GM23248 (cell line): Measurements from ENCODE around the gene INPP5D. TPM values are rescaled to one million over a fixed set of nuclear protein-coding genes. Genes with fewer than 3 reads are reported as not detected.

Source experiments
- DNase-seq: peaks from one replicate; pipeline ENCODE4 v3.0.0-alpha.2; 2015
- H2AFZ ChIP-seq: fragments of 200-600 bp; sonication (generic); 2 replicates; pipeline ENCODE4 v1.6.1; 2016; ENCODE audit warnings: antibody characterized with exemption
- H3F3A ChIP-seq: fragments of 200-600 bp; sonication (generic); 2 replicates; pipeline ENCODE4 v1.6.1; 2016; ENCODE audit warnings: mild to moderate bottlenecking, antibody characterized with exemption, mixed run types; ENCODE audit not compliant: insufficient read depth
- H3K27ac ChIP-seq: fragments of 200-600 bp; sonication (generic); 2 replicates; pipeline ENCODE4 v1.5.1; 2016; ENCODE audit warnings: mild to moderate bottlenecking
- H3K27me3 ChIP-seq: fragments of 200-600 bp; sonication (generic); replicated peaks from 2 replicates; pipeline ENCODE4 v1.6.1; 2016; ENCODE audit warnings: mild to moderate bottlenecking; ENCODE audit not compliant: insufficient read depth
- H3K36me3 ChIP-seq: fragments of 200-600 bp; sonication (generic); 2 replicates; pipeline ENCODE4 v1.6.1; 2016; ENCODE audit warnings: low read depth, mild to moderate bottlenecking
- H3K4me1 ChIP-seq: fragments of 200-600 bp; sonication (generic); 2 replicates; pipeline ENCODE4 v1.6.1; 2016; ENCODE audit warnings: mild to moderate bottlenecking; ENCODE audit not compliant: insufficient read depth
- H3K4me2 ChIP-seq: fragments of 200-600 bp; sonication (generic); one replicate; pipeline ENCODE4 v1.6.1; 2016; ENCODE audit warnings: mild to moderate bottlenecking; ENCODE audit not compliant: unreplicated experiment
- H3K4me3 ChIP-seq: fragments of 200-600 bp; sonication (generic); 2 replicates; pipeline ENCODE4 v1.5.1; 2016; ENCODE audit warnings: mild to moderate bottlenecking
- H3K79me2 ChIP-seq: fragments of 200-600 bp; sonication (generic); 2 replicates; pipeline ENCODE4 v1.6.1; 2016; ENCODE audit warnings: mild to moderate bottlenecking; ENCODE audit not compliant: insufficient read depth
- H3K9ac ChIP-seq: fragments of 200-600 bp; sonication (generic); 2 replicates; pipeline ENCODE4 v1.6.1; 2016; ENCODE audit warnings: mild to moderate bottlenecking
- H3K9me2 ChIP-seq: fragments of 200-600 bp; sonication (generic); 2 replicates; pipeline ENCODE4 v1.6.1; 2016; ENCODE audit warnings: mixed run types, mild to moderate bottlenecking, moderate library complexity; ENCODE audit not compliant: insufficient read depth
- H3K9me3 ChIP-seq: fragments of 200-600 bp; sonication (generic); one replicate; pipeline ENCODE4 v1.6.1; 2017; ENCODE audit warnings: low read depth
- H4K20me1 ChIP-seq: fragments of 200-600 bp; sonication (generic); 2 replicates; pipeline ENCODE4 v1.6.0; 2016; ENCODE audit not compliant: insufficient read depth
- EZH2 ChIP-seq: fragments of 200-600 bp; sonication (generic); IDR thresholded peaks from 2 replicates; pipeline ENCODE4 v1.6.1; 2018; ENCODE audit warnings: antibody characterized with exemption, mild to moderate bottlenecking; ENCODE audit not compliant: insufficient read depth, poor library complexity, severe bottlenecking
- EZH2phosphoT487 ChIP-seq: fragments of 200-600 bp; sonication (generic); IDR thresholded peaks from 2 replicates; pipeline ENCODE4 v1.6.1; 2018; ENCODE audit warnings: antibody characterized with exemption, moderate library complexity, mild to moderate bottlenecking, low read depth; ENCODE audit not compliant: insufficient read depth
- WGBS, 2 experiments: methylation state at CpG; one replicate each; pipeline ENCODE4 v1.1.6; 2015 to 2017; ENCODE audit warnings: low lambda C conversion rate in 2 of 2, low coverage in 1 of 2; ENCODE audit errors: missing lambda C conversion rate in 2 of 2; 5-methylcytosine and 5-hydroxymethylcytosine counted together
- in situ Hi-C: fragments of 300-500 bp; cut with MboI; formaldehyde crosslinking; loops from 2 replicates; pipeline ENCODE4 v1.15.0; 2020
- polyA plus RNA-seq: library from polyadenylated mRNA; unstranded; fragments of >200 nt; fragmentation: Nextera tagmentation; extraction: Ambion mirVana; gene quantifications from 2 replicates; pipeline ENCODE4 v1.2.1, GENCODE V29; 2016
- small RNA-seq: library from RNA; depleted of rRNA; stranded (forward); fragments of <200 nt; gene quantifications from one replicate; pipeline ENCODE3, GENCODE V24; 2014; ENCODE audit warnings: low read depth, low replicate concordance
- total RNA-seq: library from RNA; depleted of rRNA; stranded (reverse); fragments of >200 nt; shearing (Covaris generic); gene quantifications from 2 replicates; pipeline ENCODE4 v1.2.3, GENCODE V29; 2014; rRNA removed

The INPP5D gene
- total and polyA plus RNA-seq, 2 experiments from 2014 or later, result 0.23 TPM; not detected in 1

- peak overlapping the region; percentile 95 for H3K4me2 ChIP-seq
- peak overlapping the region; percentile 90 for H2AFZ ChIP-seq
- H3K9me2 ChIP-seq, result no peaks in the 10 kb centered on the region
- H3K9ac ChIP-seq, result peak overlapping the region; percentile 82
- peaks cover 56% of the 10 kb centered on the region for H3K79me2 ChIP-seq
- H3K36me3 ChIP-seq, result peaks cover 11% of the 10 kb centered on the region
- peaks cover 17% of the 10 kb centered on the region for H3F3A ChIP-seq
- TF ChIP-seq EZH2 (no peak), EZH2phosphoT487 (no peak)
- peaks cover 17% of the 10 kb centered on the region for H3K4me1 ChIP-seq
- no peaks in the 10 kb centered on the region for H3K27me3 ChIP-seq
- no peaks in the 10 kb centered on the region for H4K20me1 ChIP-seq
- 0 out of 2 replicates have a peak overlapping the region, but pooled peaks have one; percentile 49 for H3K27ac ChIP-seq
- 0 to 3% methylated on average over 18 of the region's 18 CpGs for WGBS, 2 experiments
- peak overlapping the region; percentile 92 for H3K4me3 ChIP-seq
- peak; percentile 32 for DNase-seq
- no peaks in the 10 kb centered on the region for H3K9me3 ChIP-seq
- in situ Hi-C loops, result no loop called here
Measured at GRCh38 chr2:233252227-233252626, 192.1 kb downstream of the INPP5D start.

- TF ChIP-seq EZH2, result no peak
- no peak for TF ChIP-seq EZH2phosphoT487
- H3K9ac ChIP-seq, result no peak overlapping the region
- no peaks in the 10 kb centered on the region for H3K9me2 ChIP-seq
- peaks cover 21% of the 10 kb centered on the region for H3K36me3 ChIP-seq
- 84 to 89% methylated on average over 11 of the region's 11 CpGs for WGBS, 2 experiments
- H2AFZ ChIP-seq, result no peak overlapping the region
- no peaks in the 10 kb centered on the region for H3K9me3 ChIP-seq
- peaks cover 84% of the 10 kb centered on the region for H3K79me2 ChIP-seq
- no peak overlapping the region for H3K4me2 ChIP-seq
- no peaks in the 10 kb centered on the region for H3F3A ChIP-seq
- no peak overlapping the region for H3K4me3 ChIP-seq
- H4K20me1 ChIP-seq, result no peaks in the 10 kb centered on the region
- H3K27ac ChIP-seq, result no peak overlapping the region
- H3K27me3 ChIP-seq, result no peaks in the 10 kb centered on the region
- H3K4me1 ChIP-seq, result peaks cover 13% of the 10 kb centered on the region
- in situ Hi-C loops, result no loop called here
- DNase-seq, result no peak
Measured at GRCh38 chr2:233255151-233255550, 195.0 kb downstream of the INPP5D start.

- Histone ChIP-seq H3K9ac (no peak overlapping the region), H3K9me3 (no peaks in the 10 kb centered on the region), H3K27ac (no peak overlapping the region), H3K4me3 (no peak overlapping the region), H2AFZ (no peak overlapping the region), H3K4me1 (peaks cover 13% of the 10 kb centered on the region), H3F3A (no peaks in the 10 kb centered on the region), H4K20me1 (no peaks in the 10 kb centered on the region), H3K27me3 (no peaks in the 10 kb centered on the region), H3K79me2 (peaks cover 93% of the 10 kb centered on the region), H3K4me2 (no peak overlapping the region), H3K9me2 (no peaks in the 10 kb centered on the region), H3K36me3 (peaks cover 24% of the 10 kb centered on the region)
- no peak for DNase-seq
- 88 to 91% methylated on average over 4 of the region's 4 CpGs for WGBS, 2 experiments
- in situ Hi-C loops, result no loop called here
- TF ChIP-seq EZH2phosphoT487 (no peak), EZH2 (no peak)
Measured at GRCh38 chr2:233256048-233256447, 195.9 kb downstream of the INPP5D start.

Small RNA genes within 50 kb of the gene (small RNA-seq; reads per million reads assigned to genes)
- gene RN7SL32P, result not detected

Other genes with a start within 250 kb of the INPP5D start
- gene SNORC, start 190.1 kb upstream of the INPP5D start, total RNA-seq, result 0.63 TPM in 1 of 2 replicates, not detected in the other
- gene SNORC, start 190.1 kb upstream of the INPP5D start, polyA plus RNA-seq, result 0.39 TPM in 1 of 2 replicates, not detected in the other
- gene NGEF, start 47.1 kb upstream of the INPP5D start, total RNA-seq, result 0.43 TPM in 1 of 2 replicates, not detected in the other
- 0.35 TPM in 1 of 2 replicates, not detected in the other for gene NGEF, start 47.1 kb upstream of the INPP5D start, polyA plus RNA-seq
- gene NEU2, start 27.7 kb upstream of the INPP5D start, total RNA-seq, result not detected in 2 replicates
- gene NEU2, start 27.7 kb upstream of the INPP5D start, polyA plus RNA-seq, result not detected in 2 replicates
- gene ATG16L1, start 191.3 kb downstream of the INPP5D start, total RNA-seq, result 17.2 and 18.5 TPM in 2 replicates
- 16.2 and 16.7 TPM in 2 replicates for gene ATG16L1, start 191.3 kb downstream of the INPP5D start, polyA plus RNA-seq
- gene SAG, start 247.5 kb downstream of the INPP5D start, total RNA-seq, result not detected in 2 replicates
- not detected in 2 replicates for gene SAG, start 247.5 kb downstream of the INPP5D start, polyA plus RNA-seq